Activated CD8-positive, alpha-beta memory T cell treated with anti-CD3 and anti-CD28 coated beads, Interleukin-2, amount 10 ng/mL, durations not matched to agents 7 days and 5 days (primary cell): ENCODE data around the gene FFAR2. TPM values are rescaled to one million over a fixed set of nuclear protein-coding genes. Genes with fewer than 3 reads are reported as not detected.

ENCODE experiments used
- ATAC-seq: fragments of 150-1000 bp; cut with Tn5 transposase; one replicate; pipeline ENCODE4 v1.10.0; 2021; ENCODE audit warnings: moderate library complexity
- CTCF ChIA-PET: fragments of 350-600 bp; sonication (Branson Sonifier 250); formaldehyde crosslinking; loops from one replicate; lab custom pipeline; 2021; ENCODE audit warnings: antibody characterized with exemption; lab: Charles Lee
- DNase-seq: peaks from one replicate; pipeline ENCODE4 v3.0.0-alpha.2; 2020
- H3K27ac Mint-ChIP-seq: one replicate; pipeline ENCODE4 v1.8.0; 2021; ENCODE audit warnings: mild to moderate bottlenecking, mixed read lengths
- H3K27me3 Mint-ChIP-seq: one replicate; pipeline ENCODE4 v1.8.0; 2021; ENCODE audit warnings: mixed read lengths
- H3K36me3 Mint-ChIP-seq: one replicate; pipeline ENCODE4 v1.8.0; 2021; ENCODE audit warnings: mild to moderate bottlenecking, mixed read lengths
- H3K4me1 Mint-ChIP-seq: one replicate; pipeline ENCODE4 v1.8.0; 2021; ENCODE audit warnings: mixed read lengths
- H3K4me3 Mint-ChIP-seq: one replicate; pipeline ENCODE4 v1.8.0; 2021; ENCODE audit warnings: mild to moderate bottlenecking, moderate library complexity, mixed read lengths
- H3K9me3 Mint-ChIP-seq: one replicate; pipeline ENCODE4 v1.8.0; 2022; ENCODE audit warnings: low read depth, mixed read lengths
- total RNA-seq, 2 experiments: library from RNA; stranded (reverse); gene quantifications; one replicate each; pipeline ENCODE4 v1.2.3, GENCODE V29; 2021

The FFAR2 gene
- total RNA-seq, 2 experiments from 2014 or later, result not detected

- CTCF ChIA-PET, result interaction anchor here (1.1 to 1.6 kb wide), 2 partner anchors 8 to 23 kb away, joined by 4 to 13 read pairs; no protein-coding TSS in a partner anchor
- Mint-ChIP-seq H3K27ac (no peak overlapping the region), H3K9me3 (no peaks in the 10 kb centered on the region), H3K27me3 (peaks cover 30% of the 10 kb centered on the region), H3K36me3 (no peaks in the 10 kb centered on the region), H3K4me1 (peaks cover 2% of the 10 kb centered on the region), H3K4me3 (no peak overlapping the region)
- no peak for ATAC-seq
- DNase-seq, result no peak
Measured at GRCh38 chr19:35487656-35488182, 39.7 kb downstream of the FFAR2 start.

- Mint-ChIP-seq H3K9me3 (no peaks in the 10 kb centered on the region), H3K4me3 (no peak overlapping the region), H3K27ac (no peak overlapping the region), H3K27me3 (peaks cover 37% of the 10 kb centered on the region), H3K4me1 (peaks cover 2% of the 10 kb centered on the region), H3K36me3 (no peaks in the 10 kb centered on the region)
- ATAC-seq, result no peak
- DNase-seq, result no peak
- CTCF ChIA-PET, result no interaction called here
Measured at GRCh38 chr19:35488677-35489076, 40.6 kb downstream of the FFAR2 start.

- Mint-ChIP-seq H3K36me3 (no peaks in the 10 kb centered on the region), H3K4me1 (peaks cover 5% of the 10 kb centered on the region), H3K27ac (no peak within 1 kb of the TSS), H3K4me3 (no peak within 1 kb of the TSS), H3K9me3 (no peaks in the 10 kb centered on the region), H3K27me3 (peaks cover 34% of the 10 kb centered on the region)
- DNase-seq (no peak), ATAC-seq (no peak)
- CTCF ChIA-PET, result interaction anchor here (1.3 to 2.3 kb wide), 2 partner anchors 137 kb away, joined by 3 to 6 read pairs; no protein-coding TSS in a partner anchor
Measured at GRCh38 chr19:35490364-35490763, 42.3 kb downstream of the FFAR2 start, which contains the start of gene KRTDAP. Gene KRTDAP, minus strand, starts transcription at chr19:35490464. Its CDS starts 22 bp downstream, at chr19:35490442.

- DNase-seq (no peak), ATAC-seq (no peak)
- peaks cover 5% of the 10 kb centered on the region for H3K4me1 Mint-ChIP-seq
- H3K4me3 Mint-ChIP-seq, result no peak overlapping the region
- H3K27ac Mint-ChIP-seq, result no peak overlapping the region
- CTCF ChIA-PET, result interaction anchor here (0.6 to 2.3 kb wide), 4 partner anchors 23 to 424 kb away, joined by 3 to 6 read pairs (median 4); no protein-coding TSS in a partner anchor
- peaks cover 24% of the 10 kb centered on the region for H3K27me3 Mint-ChIP-seq
- H3K36me3 Mint-ChIP-seq, result no peaks in the 10 kb centered on the region
- no peaks in the 10 kb centered on the region for H3K9me3 Mint-ChIP-seq
Measured at GRCh38 chr19:35491836-35492360, 43.8 kb downstream of the FFAR2 start.

- no peak for DNase-seq
- Mint-ChIP-seq H3K9me3 (no peaks in the 10 kb centered on the region), H3K36me3 (no peaks in the 10 kb centered on the region), H3K27me3 (peaks cover 19% of the 10 kb centered on the region), H3K4me3 (no peak overlapping the region), H3K4me1 (peaks cover 3% of the 10 kb centered on the region), H3K27ac (no peak overlapping the region)
- CTCF ChIA-PET, result interaction anchor here (1.3 to 4.5 kb wide), 5 partner anchors 17 to 141 kb away, joined by 4 to 51 read pairs (median 5); partner anchors contain the start of gene FFAR2
- ATAC-seq, result no peak
Measured at GRCh38 chr19:35493971-35494370, 45.9 kb downstream of the FFAR2 start.

GRCh38 chr19:35495107-35496064 is 47.3 kb downstream of the FFAR2 start:
- H3K36me3 Mint-ChIP-seq, result no peaks in the 10 kb centered on the region
- peak; percentile 91 for ATAC-seq
- H3K27me3 Mint-ChIP-seq, result peaks cover 19% of the 10 kb centered on the region
- no peaks in the 10 kb centered on the region for H3K9me3 Mint-ChIP-seq
- H3K4me1 Mint-ChIP-seq, result peaks cover 3% of the 10 kb centered on the region
- H3K4me3 Mint-ChIP-seq, result no peak overlapping the region
- H3K27ac Mint-ChIP-seq, result no peak overlapping the region
- CTCF ChIA-PET, result interaction anchor here (0.7 to 4.5 kb wide), 42 partner anchors 8 to 459 kb away, joined by 3 to 51 read pairs (median 4); partner anchors contain the start of genes FFAR1, FFAR2, FFAR3 and LGI4
- DNase-seq, result peak; percentile 72

GRCh38 chr19:35497406-35497805 is 49.3 kb downstream of the FFAR2 start:
- no peaks in the 10 kb centered on the region for H3K9me3 Mint-ChIP-seq
- H3K27me3 Mint-ChIP-seq, result peaks cover 9% of the 10 kb centered on the region
- DNase-seq (no peak), ATAC-seq (no peak)
- no peak overlapping the region for H3K27ac Mint-ChIP-seq
- H3K4me1 Mint-ChIP-seq, result peaks cover 3% of the 10 kb centered on the region
- no peaks in the 10 kb centered on the region for H3K36me3 Mint-ChIP-seq
- CTCF ChIA-PET, result interaction anchor here (1.0 to 4.5 kb wide), 5 partner anchors 9 to 430 kb away, joined by 3 to 51 read pairs (median 4); no protein-coding TSS in a partner anchor
- no peak overlapping the region for H3K4me3 Mint-ChIP-seq

- CTCF ChIA-PET, result interaction anchor here (1.7 to 4.0 kb wide), 2 partner anchors 8 to 29 kb away, joined by 4 to 34 read pairs; no protein-coding TSS in a partner anchor
- no peak for DNase-seq
- H3K9me3 Mint-ChIP-seq, result no peaks in the 10 kb centered on the region
Measured at GRCh38 chr19:35498220-35498619, 50.2 kb downstream of the FFAR2 start.

GRCh38 chr19:35498984-35499527 is 51.0 kb downstream of the FFAR2 start:
- Mint-ChIP-seq H3K27ac (no peak overlapping the region), H3K4me3 (no peak overlapping the region), H3K27me3 (peaks cover 3% of the 10 kb centered on the region), H3K4me1 (peaks cover 3% of the 10 kb centered on the region), H3K36me3 (no peaks in the 10 kb centered on the region), H3K9me3 (no peaks in the 10 kb centered on the region)
- CTCF ChIA-PET, result no interaction called here
- no peak for ATAC-seq
- no peak for DNase-seq

More at GRCh38 chr19:35498220-35498619, 50.2 kb downstream of the FFAR2 start:
- Mint-ChIP-seq H3K27ac (no peak overlapping the region), H3K36me3 (no peaks in the 10 kb centered on the region), H3K4me3 (no peak overlapping the region), H3K4me1 (peaks cover 3% of the 10 kb centered on the region), H3K27me3 (peaks cover 3% of the 10 kb centered on the region)
- ATAC-seq, result no peak

GRCh38 chr19:35500611-35501010 is 52.6 kb downstream of the FFAR2 start:
- H3K9me3 Mint-ChIP-seq, result no peaks in the 10 kb centered on the region
- ATAC-seq (no peak), DNase-seq (no peak)
- CTCF ChIA-PET, result interaction anchor here (0.6 to 1.0 kb wide), 2 partner anchors 9 to 147 kb away, joined by 3 read pairs; no protein-coding TSS in a partner anchor
- H3K27me3 Mint-ChIP-seq, result peaks cover 11% of the 10 kb centered on the region
- H3K36me3 Mint-ChIP-seq, result no peaks in the 10 kb centered on the region
- no peaks in the 10 kb centered on the region for H3K4me1 Mint-ChIP-seq
- no peak overlapping the region for H3K4me3 Mint-ChIP-seq
- no peak overlapping the region for H3K27ac Mint-ChIP-seq
